Stimulated activated CD4-positive, alpha-beta T cell treated with anti-CD3 and anti-CD28 coated beads, Interleukin-4, amount 100 ng/mL, for 1 hour (primary cell): ENCODE measurements around the gene PLEKHA8.
"Not testable (repeated sequence)": the region's sequence is repeated elsewhere in the genome, so short reads cannot be mapped to it uniquely, and the experiment has no call there.

ENCODE experiments used
- DNase-seq: peaks from one replicate; pipeline ENCODE4 v3.0.0-alpha.2; 2020

The PLEKHA8 gene

DNA sequence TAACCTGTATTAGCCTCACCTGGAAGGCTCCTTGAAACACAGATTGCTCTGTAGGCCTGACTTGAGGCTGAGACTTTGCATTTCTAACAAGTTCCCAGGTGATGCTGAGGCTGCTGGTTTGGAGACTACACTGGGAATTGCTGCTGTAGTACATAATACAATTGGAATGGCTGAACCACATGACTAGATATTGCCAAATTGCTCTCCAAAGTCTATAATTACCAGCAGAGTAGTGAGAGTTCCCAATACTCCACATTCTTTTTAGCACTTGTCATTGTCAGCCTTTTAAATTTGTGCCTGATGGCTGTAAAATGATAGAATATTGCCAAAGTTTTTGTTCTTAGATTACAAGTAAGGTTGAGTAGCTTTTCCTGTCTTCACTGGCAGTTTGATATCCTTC is 39.9 kb downstream of the PLEKHA8 start:
- no peak for DNase-seq

DNA sequence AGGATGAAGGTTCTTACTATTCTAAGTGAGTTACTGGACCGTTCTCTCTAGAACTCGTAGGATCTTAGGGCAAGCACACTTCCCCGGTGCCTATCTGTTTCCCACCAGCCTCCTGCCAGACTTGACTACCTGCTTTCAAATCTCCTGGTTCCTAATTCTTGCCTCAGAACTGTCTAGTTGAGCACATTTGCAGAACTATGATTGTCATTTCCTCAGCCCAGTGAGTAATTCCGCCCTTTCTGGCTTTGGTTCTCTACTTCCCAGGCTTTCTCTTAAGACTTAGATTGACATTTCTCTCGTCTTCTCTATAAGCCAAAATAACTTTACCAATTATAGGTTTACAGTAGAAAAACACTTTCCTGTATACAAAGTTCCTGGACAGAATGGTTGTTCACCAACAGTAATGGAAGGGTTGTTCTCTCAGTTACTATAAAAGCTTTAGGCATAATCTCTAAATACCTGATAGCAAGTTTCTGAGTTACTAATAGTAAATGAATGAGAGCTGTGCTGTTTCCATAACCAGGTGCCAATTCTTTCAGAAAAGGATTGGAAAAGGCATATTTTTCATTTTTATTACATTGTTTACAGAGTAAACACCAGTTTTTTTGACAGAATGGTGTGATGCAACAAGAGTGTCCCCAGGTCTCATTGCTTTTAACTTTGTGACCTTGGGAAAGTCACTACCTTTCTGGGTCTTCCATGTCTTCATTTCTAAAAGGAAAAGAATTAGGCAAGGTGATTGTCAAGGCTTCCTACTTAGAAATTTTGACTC is 41.1 kb downstream of the PLEKHA8 start:
- DNase-seq: no peak

DNA sequence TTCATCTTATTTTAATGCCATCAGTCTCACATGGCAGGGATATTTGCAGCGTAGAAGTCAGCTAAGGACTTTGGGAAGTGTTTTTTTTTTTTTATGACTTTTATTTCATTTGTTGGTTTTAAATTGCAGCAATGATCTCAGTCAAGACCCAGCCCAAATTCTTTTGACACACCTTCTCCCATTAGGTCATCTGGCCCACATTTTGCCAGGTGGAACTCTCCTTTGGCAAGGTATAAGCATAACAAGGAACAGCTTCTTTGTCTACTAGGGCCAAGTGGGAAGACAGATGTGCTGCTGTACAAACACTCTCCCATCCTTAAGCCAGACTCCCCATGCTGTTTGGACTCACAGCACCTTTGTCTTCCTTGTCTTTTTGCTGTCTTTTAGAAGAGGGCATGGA is 41.8 kb downstream of the PLEKHA8 start:
- no peak for DNase-seq

DNA sequence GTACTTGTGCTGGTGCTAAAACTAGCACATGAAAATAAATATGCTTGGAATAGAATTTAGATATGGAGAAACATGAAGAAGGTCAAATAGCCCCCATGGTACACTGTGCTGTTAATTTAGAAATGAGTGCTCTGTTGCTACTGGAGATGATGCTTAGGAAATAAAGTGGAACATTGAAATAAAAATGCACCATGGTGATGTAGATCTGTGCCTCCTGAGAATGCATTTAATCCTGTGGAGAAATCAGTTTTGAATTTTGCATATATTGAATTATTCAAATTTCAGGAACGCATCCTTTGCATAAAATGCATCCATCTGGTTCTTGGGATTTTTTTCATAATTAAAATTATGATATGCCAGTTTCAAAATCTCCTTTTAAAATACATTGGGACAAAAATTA is 44.5 kb downstream of the PLEKHA8 start:
- no peak for DNase-seq

DNA sequence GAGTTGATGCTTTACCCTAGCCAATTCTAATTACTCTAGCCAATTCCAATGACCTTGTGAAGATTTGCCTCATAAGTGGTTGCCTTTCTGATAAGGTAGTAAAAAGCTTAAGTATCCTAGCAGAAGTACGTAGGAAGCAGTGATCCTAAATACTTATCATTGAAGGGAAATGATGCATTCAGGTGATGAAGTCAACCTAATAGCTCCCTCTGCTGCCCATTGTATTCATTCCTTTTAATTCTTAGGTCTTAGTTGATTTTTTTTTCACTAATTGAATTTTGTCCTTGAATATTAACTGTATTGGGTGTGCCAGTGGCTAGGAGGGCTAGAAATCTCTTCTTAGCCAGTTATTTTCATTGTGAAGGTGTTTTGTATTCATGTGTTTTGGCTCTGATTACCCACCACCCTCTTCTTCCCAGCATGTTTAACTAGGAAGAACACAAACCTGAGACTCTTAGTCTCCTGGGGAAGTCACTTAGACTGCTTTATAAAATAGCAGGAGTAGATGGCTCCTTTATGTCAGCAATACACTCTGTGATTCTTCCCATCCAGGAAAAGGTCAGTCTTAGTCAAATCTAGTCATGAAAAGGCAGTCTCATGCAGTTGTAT is 46.3 kb downstream of the PLEKHA8 start:
- DNase-seq: no peak

DNA sequence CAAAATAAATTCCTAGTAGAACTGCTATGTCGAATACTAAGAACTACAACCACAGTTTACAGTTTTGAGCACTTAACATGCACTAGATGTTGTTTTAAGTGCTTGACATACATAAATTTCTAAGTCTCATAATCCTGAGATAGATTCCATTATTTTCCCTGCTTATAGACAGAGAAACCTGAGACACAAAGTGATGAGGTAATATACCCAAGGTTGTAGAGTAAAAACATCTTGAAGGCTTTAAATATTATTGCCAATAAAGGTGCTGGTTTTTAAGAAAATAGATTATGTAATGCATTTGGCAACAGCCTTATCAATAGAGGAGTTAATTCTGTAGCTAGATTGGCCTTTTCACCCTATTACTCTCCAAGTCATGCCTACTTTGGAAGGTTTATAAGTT is 48.2 kb downstream of the PLEKHA8 start:
- DNase-seq: no peak

DNA sequence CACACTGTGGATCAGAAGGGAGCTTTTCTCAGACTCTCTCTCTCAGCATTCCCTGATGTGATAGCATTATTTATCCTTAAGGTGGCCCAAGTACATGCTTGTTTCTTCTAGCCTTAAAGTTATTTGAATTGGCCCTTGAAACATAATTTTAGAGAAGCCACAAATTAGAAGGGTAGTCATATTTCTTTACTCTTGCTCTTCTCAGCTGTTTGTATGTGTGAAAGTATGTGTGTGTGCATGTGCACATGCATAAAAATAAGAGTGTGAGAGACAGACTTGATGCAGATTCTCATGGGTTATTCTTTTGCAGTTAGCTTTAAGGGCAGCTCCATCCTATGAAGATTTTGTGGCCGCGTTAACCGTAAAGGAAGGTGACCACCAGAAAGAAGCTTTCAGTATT is 50.1 kb downstream of the PLEKHA8 start:
- no peak for DNase-seq

DNA sequence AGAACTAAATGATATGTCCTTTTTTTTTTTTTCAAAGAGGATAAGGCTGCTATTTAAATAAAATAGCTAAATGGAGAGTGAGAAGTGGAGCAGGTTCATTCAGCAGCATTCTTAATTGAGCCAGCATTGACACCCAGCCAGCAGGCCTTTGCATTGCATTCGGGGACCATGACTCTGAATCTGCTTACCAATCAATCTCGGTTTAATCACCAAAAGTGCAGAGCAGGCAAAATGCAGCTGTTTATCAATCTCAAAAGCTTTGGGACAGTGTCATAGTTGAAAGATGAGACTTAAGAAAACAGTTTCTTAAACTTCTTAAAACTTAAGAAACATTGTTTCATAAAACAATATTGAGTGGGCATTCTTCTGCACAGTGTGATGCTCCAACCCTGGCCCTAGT is 51.7 kb downstream of the PLEKHA8 start:
- DNase-seq: no peak

DNA sequence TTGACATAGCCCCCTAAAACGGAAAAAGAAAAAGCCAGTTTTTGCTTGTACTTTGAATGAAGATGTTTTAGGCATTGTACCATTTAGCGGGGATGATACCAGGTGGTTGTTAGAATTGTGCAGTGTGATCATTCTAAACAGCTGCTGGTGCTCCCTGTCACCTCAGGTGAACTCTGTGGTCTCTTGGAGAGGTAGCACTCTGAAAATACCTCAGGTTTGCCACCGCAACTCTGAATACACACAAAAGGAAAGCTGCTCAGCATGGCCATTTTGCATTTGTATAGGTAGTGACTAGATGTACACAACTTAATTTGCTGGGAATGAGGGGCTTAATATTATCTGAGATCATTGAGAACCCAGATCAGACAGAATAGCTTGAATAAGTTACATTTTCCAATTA is 52.6 kb downstream of the PLEKHA8 start:
- no peak for DNase-seq

DNA sequence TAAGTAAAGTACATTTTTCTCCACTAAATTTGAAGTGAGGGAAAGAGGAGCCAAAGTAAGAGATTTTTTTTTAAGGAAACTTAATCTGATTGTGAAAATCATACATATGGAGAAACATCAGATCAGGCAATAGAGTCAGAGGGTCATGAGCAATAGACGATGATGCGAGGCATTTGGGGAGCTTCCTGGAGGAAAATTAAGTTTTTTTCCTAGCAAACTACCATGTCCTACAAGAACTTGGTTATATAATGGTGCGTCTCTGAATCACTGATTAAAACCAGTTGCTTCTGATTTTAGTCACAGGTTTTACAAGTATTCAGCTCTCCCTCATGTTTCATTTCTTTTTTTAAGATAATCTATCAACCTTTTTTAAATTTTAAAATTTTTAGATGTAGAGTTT is 54.5 kb downstream of the PLEKHA8 start:
- no peak for DNase-seq

DNA sequence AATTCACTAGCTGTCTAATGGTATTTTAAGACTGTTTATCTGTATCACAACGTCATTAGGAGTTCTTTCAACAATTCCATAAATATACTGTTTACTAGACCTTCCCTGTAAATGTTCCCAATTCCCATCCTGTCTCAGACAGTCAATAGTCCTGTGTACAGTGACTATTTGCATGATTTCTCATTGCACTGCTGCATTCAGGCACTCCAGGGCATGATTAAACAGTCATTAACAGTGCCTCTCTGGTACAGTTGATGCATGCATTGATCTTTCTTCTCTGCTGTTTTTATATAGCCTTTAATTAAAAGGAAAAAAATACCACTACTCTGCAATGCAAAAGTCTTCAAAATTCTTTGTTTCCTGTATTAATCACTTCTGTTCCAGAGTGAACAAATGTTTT is 55.1 kb downstream of the PLEKHA8 start:
- no peak for DNase-seq

DNA sequence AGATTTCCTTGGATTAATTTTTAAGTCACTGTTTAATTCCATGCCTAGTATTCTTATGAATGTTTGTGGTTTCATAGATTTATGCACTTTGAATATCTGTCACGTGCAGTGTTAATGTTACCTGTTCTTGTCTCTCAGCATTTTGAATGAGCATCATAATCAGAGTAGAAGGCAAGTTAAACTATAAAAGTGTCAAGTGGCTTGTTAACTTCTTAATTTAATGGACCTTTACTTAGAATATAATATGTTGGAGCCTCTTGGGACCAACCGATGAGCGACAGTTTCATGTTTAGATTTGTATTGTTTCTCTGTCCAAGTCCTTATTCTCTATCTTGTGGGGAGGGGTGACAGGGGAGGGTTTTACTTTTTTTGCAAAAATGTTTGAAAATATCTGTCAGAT is 56.0 kb downstream of the PLEKHA8 start:
- DNase-seq: no peak

DNA sequence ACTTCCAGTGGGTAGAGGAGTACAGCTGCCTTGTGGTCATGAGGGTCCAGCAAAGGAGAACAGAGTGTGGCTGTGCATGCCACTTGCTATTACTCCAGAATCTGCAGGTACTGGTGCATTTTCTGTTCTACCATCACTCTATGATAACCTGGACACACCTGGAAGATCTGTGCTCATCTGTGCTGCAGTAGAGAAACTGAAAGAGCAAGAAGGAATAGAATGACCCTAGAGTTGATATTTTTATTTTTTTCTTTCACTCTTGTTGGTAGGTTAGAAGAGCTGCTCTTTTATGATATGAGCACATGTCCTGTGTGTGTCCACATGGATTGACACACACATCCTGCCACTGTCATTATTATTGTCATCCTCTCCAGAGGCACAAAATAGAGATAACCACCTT is 58.3 kb downstream of the PLEKHA8 start:
- no peak for DNase-seq

DNA sequence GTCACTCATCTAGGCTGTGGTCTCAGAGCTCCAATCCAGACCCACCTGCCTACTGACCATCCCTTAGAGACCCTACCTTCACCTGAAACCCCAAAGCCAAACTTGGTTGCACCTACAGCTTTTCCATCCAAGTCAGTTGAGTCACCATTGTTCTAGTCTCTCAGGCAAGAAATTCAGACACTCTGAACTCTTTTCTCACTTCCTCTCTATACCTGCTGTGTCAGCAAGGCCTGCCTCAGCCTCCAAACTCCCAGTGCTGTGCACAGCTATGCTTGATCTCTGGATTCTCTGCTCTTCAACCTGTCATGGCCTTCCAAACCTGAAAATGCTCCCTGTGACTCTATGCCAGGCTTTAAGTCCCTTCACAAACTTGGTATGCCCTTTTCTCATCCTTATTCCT is 59.2 kb downstream of the PLEKHA8 start:
- no peak for DNase-seq

DNA sequence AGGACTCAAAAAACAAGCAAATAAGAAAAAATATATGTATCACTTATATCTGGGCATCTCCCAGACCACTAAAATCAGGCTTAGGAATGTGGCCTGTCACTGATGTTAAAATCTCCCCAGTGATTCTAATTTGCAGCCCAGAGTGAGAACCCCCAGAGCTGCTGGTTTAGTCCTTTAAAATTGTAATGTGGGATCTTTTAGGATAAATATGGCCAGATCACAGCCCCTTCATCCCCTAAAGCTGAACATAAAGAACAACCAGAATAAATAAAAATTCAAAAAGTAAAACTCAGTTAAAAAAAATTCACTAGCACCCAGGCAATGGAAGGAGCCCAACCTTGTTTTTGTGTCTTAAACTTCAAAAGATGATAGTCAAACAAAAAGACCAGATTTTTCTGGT is 60.1 kb downstream of the PLEKHA8 start:
- no peak for DNase-seq

DNA sequence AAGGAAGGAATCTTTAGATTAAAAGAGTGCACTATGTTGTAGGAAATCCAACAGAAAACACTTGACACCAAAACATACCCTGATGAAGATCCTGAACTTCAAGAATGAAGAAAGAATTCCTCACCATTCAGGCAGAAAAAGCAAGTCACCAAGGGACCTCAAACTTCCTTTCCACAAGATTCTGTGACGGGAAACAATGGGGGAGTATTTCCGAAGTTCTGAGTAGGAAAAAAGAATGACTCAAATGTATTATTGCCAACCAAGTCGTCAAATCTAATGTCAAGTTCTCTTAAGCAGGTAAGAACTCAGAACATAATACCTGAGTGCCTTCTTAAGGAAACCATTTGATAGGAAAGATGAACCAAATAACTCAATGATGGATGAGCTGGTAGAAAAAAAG is 61.9 kb downstream of the PLEKHA8 start:
- no peak for DNase-seq

DNA sequence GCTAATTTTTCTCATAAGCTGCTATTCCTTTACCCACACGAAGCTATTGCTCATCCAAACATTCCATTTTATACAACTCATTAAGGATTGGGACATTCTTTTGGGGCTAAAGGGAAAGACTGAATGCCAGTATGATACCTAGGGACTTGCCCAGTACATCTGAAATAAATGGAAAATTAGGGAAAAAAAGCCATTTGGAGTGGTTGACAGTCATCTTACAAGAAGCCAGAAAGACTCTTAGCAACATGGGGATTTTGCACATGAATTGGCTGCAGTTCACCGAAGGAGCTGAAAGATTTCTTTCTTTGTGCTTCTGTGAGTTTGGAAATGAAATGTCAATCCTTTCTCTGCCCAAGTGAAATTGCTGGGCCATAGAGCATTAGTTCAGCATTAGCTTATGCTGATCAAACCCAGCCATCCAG is 63.3 kb downstream of the PLEKHA8 start:
- no peak for DNase-seq

DNA sequence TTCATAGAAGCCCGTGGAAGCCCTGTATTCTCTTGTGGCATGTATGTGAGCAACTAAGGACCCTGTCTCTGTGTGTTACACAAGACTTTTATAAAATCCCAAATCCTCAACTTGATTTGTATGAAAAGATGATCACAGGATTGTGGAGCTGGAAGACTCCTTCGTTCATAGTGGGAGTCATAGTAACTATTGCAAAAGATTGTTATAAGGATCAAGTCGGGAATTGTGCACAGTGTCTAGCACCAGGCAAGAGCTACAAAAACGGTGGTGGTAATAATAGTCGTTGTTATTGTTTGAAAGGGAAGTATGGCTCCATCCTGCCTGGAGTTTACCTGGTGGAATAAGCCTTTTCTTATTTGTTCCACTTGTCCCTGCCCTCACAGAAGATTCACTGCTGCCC is 63.8 kb downstream of the PLEKHA8 start:
- DNase-seq: no peak

DNA sequence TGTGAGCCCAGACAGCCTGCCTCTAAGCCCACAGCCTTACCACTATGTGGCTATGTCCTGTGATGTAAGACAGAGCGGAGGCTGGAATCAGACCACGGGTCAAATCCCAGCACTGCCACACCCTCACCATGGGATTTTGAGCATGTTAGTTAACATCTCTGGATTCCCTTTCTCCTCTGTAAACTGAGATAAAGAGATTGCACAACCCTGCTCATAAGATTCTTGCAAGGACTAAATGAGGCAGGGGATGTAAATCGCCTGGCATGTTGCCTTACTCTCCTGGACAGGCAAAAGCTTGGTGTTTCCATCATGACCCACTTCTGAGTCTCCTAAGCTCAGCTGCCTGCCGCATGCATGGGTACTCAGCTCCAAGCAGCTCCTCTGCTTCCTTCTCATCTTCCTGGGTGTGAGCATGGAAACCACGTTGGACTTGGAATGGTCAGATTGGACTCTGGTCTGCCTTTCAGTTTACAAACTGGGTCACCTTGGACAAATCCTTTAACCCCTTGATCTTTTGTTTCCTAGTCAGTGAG is 65.3 kb downstream of the PLEKHA8 start:
- no peak for DNase-seq

DNA sequence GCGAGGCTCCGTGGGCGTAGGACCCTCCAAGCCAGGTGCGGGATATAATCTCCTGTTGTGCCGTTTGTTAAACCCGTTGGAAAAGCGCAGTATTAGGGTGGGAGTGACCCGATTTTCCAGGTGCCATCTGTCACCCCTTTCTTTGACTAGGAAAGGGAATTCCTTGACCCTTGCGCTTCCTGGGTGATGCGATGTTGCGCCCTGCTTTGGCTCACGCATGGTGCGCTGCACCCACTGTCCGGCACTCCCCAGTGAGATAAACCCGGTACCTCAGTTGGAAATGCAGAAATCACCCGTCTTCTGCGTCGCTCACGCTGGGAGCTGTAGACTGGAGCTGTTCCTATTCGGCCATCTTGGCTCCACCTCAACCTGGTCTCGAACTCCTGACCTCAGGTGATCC is 70.4 kb downstream of the PLEKHA8 start:
- DNase-seq: not testable (repeated sequence)

DNA sequence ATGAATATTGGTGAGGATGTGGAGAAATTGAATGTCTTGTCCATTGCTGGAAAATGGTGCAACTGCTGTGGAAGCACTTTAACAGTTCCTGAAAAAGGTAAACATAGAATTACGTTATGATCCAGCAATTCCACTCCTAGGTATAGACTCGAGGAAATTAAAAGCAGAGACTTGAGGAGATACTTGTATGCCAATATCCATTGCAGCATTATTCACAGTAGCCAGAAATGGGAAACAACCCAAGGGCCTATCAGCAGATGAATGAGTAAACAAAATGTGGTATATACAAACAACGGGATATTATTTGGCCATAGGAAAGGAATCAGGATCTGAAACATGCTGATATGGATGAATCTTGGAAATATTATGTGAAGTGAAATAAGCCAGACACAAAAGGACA is 74.1 kb downstream of the PLEKHA8 start:
- DNase-seq: no peak

DNA sequence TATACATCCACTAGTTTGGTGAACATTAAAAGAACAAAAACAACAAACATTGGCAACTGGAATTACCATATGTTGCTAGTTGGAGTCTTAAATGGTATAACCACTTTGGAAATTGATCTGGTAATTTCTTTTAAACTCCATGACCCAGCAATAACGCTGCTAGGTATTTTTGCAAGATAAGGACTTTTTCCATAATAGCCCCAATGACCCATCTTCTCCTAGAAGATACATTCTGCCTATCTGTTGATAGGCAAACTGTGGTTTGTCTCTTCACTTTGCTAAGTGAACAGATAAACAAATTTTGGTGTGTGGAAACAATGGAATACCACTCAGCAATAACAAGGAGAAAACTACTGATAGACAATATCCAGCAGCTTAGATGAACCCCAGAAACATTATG is 75.9 kb downstream of the PLEKHA8 start:
- no peak for DNase-seq

DNA sequence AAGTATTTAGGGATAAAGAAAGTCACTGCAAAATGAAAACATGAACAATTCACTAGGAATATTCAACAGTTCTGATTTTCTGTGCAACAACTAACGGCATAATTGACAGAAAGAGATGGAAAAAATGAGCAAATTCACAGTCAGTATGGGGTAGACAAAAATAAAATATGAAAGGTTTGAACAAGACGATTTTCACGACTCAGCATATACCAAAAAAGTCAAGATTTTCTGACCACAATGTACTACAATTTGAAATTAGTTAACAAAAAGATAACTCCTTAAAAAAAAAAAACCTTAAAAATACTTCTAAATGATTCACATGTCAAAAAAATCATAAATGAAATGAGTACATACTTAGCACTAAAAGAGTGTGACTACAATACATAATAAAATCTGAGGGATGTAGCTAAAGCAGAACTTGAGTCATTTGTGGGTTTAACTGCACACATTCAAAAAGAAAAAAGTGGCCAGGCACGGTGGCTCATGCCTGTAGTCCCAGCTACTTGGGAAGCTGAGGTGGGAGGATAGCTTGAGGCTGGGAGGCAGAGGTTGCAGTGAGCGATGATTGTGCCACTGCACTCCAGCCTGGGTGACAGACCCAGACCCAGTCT is 84.0 kb downstream of the PLEKHA8 start:
- no peak for DNase-seq

DNA sequence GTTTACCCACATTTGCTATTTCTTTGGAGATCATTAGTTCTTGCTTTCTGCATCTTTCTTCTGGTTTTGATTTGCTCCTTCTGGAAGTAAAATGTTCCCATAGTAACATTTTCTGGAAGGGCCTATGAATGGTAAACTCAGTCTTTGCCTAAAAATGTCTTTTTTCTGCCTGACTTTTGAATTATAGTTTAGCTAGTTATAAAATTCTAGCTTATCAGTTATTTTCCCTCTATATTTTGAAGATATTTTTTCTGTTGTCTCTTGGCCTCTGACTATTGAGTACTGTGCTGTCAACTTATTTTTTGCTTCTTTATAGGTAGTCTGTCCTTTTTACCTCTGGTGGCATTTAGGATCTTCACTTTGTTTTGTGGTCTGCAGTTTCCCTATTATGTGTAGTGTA is 84.9 kb downstream of the PLEKHA8 start:
- no peak for DNase-seq
